Stimulated activated CD4-positive, alpha-beta T cell treated with anti-CD3 and anti-CD28 coated beads, TNF-alpha, amount 100 ng/mL, for 1 hour (primary cell): ENCODE measurements around the gene ZNF563.
A peak's percentile ranks its signal among the peaks of the same experiment; 100 is the strongest.
"Not testable (repeated sequence)": the region's sequence is repeated elsewhere in the genome, so short reads cannot be mapped to it uniquely, and the experiment has no call there.

ENCODE experiments used
- DNase-seq, 3 donors: peaks; one replicate each; pipeline ENCODE4 v3.0.0-alpha.2; 2020; ENCODE audit warnings: low read depth in 3 of 3, low spot score in 1 of 3

The ZNF563 gene

DNA sequence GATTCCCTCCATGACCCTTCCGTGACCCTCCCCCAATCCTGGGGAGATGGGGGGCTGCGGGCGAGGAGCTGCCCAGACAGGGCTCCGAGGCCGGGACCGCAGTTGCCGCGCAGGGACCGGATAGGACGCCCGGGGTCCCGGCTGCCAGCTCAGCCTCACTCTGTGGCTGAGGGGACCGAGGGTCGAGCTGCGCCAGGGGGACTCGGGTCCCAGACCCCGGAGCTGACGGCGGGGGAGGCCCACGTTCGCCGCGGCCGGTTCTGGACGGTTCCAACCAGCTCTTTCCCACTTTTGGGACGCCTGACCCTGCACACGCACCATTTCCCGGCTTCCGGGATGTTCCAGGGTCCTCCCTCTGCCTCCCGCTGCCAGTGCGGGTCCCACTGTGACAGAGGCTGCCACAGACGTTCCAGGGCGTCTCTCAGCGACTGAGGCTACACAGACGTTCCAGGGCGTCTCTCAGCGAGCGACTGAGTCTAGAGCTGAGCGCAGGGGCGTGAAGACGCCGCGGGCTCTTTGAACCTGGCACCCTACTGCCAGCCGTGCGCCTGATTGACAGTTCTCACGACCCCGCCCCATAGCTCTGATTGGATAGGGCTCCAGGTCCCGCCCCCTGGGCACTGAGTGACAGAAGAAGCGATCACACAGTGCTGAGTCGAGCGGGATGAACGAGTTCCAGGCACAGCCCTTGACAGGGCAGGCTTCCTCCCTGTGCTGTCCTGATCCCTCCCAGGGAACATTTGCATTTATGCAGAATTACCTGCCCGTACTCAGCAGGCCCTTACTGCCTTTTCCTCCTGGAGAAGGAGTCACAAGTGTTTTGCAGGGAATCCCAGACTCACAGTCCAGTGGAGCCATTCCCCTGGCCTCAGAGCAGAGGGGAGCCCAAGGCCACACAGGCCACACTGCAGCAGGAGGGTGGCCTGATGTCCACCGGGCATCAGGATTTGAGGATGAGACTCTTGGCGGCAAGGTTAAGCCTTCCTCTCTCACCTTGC, at the start of gene ZNF563:
Gene ZNF563, minus strand, starts transcription at position 472 of the 998 bp plus-strand sequence. Its CDS starts 151 bp downstream, at position 321.
- DNase-seq: peak; percentile 95 to 98 (median 97)

DNA sequence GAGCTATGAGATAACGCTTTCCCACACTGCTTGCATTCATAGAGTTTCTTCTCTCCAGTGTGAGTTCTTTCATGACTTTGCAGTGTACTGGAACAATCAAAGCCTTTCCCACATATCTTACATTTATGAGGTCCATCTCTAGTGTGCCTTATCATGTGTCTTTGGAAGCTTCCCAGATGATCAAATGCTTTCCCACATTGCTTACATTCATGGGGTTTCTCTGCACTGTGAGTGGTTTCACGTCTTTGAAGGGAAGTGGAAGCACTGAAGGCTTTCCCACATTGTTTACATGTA, 47.0 kb upstream of the ZNF563 start:
- DNase-seq: no peak

DNA sequence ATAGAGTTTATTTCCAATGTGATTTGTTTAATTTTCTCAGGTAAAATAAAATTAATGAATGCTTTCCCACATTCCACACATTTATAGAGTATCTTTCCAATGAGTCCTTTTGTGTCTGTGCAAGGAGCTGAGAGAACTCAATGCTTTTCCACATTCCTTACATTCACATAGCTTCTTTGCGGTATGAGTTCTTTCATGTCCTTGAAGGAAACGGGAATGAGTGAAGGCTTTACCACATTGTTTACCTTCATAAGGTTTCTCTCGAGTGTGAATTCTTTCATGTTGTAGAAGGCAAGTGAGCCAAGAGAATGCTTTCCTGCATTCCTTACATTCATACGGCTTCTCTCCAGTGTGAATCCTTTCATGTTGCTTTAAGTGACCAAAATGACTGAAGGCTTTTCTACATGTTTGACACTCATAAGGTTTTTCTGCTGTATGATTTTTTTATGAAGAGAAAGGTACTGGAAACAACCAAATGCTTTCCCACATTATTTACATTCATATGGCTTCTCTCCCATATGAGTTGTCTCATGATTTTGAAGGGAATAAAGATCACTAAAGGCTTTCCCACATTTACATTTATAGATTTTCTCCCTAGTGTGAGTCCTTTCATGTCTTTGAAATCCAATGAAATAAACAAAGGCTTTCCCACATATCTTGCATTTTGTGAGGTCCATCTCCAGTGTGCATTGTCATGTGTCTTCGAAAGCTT, 46.5 kb upstream of the ZNF563 start:
- no peak for DNase-seq

DNA sequence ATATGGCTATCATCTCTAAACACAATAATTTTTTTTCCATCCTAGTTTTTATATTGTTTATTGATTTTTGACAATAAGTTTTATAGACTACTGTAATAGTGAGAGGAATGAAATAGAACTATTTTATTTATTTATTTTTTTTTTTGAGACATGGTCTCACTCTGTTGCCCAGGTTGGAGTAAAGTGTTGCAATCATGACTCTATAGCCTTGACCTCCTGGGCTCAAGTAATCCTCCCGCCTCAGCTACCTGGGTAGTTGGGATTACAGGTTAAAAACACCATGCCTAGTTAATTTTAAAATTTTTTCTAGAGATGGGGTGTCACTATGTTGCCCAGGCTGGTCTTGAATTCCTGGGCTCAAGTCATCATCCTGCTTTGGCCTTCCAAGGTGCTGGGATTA, 40.6 kb upstream of the ZNF563 start:
- DNase-seq: no peak

DNA sequence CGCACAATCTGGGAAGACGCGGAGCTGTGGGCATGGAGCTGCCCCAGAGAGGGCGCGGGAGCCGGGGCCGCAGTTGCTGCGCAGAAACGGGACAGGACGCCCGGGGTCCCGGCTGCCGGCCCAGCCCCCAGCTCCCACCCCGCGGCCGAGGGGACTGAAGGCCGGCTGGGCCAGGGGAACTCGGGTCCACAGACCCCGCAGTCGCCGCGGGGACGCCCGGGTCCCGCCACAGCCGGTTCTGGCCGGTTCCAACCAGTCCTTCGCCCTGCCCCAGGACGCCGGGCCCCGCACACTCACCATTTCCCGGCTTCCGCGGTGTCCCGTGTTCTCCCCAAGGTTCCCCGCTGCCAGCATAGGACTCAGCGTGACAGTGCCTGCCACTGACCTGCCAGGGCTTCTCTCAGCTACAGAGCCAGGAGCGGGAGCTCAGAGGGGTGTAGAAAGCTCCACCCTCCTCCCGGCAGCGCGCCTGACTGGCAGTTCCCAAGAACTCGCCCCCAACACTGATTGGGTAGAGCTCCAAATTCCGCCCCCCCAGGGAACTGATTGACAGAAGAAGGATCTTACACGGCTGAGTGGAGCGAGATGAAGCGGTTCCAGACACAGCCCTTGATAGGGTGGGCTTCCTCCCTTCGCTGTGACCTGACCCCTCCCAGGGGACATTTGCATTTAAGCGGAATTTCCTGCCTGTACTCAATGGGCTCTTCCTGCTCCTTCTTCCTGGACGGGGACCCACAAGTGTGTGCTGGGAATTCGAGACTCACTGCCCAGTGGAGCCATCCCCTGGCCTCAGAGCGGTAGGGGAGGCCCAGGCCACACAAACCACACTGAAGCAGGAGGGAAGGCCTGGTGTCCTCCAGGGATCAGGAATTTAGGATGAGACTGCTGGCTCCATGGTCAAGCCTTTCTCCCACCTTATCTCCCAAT, 32.1 kb upstream of the ZNF563 start, which contains the start of gene ZNF442:
Gene ZNF442, minus strand, starts transcription at position 448 of the 927 bp plus-strand sequence. CDS start 2,052 bp downstream, outside the sequence.
- DNase-seq: peak; percentile 40 to 63 (median 53)

DNA sequence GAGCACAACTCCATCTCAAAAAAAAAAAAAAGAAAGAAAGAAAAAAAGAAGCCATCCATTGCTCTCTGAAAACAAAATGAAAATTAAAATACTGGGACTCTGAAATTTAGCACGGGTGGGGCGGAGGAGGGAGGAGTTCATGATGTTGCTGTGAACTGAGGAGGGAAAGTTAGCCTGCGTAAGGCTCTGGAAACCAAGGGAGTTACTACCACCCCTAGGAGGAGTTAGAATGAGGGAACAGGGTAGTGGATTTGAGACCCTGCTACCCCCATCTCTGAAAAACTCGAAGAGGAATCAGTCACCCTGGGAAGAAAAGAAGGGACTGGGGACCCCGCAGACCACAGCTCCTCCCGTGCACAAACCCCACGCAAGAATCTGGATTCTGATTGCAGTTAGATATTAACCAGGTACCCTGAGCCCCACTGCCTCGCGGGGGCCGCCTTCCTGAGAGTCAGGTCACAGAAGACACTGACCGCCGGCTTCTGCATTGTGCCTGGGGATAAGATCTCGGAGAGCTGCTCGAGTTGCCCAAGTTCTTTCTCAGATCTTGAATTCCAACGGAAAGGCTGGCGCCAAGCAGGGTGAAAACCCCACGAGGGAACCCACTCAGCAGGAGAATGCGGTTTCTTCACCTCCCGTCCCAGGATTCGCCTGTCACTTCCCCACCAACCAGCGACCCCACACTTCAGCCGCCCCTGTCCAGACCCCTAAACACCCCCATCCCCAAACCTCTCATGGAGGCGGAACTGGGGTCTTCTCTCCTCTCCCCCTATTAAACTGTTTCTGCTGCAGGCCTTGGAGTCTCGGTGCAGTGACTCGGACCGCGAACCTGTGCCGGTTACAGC, 31.2 kb upstream of the ZNF563 start:
- no peak for DNase-seq

DNA sequence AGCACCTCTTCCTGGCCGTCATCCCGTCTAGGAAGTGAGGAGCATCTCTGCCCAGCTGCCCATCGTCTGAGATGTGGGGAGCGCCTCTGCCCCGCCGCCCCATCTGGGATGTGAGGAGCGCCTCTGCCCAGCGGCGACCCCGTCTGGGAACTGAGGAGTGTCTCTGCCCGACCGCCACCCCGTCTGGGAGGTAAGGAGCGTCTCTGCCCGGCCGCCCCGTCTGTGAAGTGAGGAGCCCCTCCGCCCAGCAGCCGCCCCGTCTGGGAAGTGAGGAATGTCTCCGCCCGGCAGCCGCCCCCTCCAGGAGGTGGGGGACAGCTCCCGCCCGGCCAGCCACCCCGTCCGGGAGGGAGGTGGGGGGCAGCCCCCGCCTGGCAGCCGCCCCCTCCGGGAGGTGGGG, 28.8 kb upstream of the ZNF563 start:
- DNase-seq: not testable (repeated sequence)

DNA sequence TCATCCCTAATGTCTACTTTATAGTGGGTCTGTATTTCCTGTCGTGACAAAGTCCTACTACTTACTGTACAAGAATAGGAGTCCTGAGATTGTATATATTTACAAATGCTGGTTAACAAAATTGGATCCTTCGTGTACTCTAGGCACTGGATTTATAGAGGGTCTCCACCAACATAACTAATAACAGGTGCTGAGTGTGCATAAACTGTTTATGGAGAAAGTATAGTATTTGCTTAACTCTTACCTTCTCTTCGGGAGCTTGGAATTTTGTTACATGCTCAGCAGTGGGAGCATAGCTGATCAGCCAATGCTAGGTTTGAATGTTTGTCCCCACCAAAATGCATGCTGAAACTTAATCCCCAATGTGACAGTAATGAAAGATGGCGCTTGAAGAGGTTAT, 19.9 kb upstream of the ZNF563 start:
- DNase-seq: no peak

DNA sequence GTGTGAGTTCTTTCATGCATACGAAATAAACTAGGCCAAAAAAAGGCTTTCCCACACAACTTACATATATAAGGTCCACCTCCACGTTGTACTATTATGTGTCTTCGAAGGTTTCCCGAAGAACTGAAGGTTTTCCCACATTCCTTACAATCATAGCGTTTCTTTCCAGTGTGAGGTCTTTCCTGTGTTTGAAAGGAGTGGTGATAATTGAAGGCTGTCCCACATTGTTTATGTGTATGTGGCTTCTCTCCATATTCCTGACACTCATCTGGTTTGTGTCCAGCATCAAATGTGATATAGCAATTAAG, 17.4 kb upstream of the ZNF563 start:
- DNase-seq: no peak

DNA sequence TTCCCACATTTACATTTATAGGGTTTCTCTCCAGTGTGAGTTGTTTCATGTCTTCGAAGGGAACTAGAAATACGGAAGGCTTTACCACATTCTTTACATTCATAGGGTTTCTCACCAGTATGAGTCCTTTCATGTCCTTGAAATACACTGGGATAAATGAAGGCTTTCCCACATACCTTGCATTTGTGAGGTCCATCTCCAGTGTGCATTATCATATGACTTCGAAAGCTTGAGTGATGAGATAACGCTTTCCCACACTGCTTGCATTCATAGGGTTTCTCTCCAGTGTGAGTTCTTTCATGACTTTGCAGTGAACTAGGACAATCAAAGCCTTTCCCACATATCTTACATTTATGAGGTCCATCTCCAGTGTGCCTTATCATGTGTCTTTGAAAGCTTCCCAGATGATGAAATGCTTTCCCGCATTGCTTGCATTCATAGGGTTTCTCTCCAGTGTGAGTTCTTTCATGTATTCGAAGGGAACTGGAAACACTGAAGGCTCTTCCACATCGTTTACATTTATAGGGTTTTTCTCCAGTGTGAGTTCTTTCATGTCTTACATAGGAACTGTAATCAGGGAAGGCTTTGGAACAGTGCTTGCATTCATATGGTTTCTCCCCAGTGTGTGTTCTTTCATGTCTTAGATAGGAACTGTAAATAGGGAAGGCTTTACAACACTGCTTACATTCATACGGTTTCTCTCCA, 16.9 kb upstream of the ZNF563 start:
- no peak for DNase-seq

DNA sequence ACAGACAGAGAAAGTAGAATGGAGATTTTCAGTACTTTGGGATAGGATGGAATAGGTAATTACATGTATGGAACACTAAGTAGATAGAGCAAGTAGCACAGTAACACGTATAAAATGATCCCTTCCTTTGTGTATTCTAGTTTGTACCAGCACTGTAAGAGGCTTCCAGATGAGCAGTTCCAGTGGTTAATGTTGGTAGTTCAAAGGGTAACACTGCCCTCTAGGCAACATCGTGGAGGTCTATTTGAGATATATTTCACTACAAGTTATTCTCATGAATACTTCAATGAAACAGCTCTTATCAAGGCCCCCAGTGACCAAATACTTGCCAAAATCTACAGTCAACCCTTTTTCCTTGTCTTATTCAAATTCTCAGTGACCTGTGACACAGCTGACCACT, 13.5 kb upstream of the ZNF563 start:
- no peak for DNase-seq

DNA sequence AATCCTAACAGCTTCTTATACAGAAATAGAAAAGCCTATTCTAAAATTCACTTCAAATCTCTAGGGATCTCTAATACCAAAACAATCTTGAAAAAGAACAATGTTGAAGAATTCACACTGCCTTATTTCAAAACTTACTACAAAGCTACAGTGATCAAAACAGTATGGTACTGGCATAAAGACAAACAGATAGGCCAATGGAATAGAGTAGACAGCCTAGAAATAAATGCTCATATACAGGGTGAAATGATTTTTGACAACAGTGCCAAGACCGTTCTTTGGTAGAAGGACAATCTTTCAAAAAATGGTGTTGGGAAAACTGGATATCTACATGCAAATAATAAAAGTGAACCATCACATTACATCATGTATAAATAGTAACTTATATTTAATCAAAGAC, 11.8 kb upstream of the ZNF563 start:
- DNase-seq: no peak

DNA sequence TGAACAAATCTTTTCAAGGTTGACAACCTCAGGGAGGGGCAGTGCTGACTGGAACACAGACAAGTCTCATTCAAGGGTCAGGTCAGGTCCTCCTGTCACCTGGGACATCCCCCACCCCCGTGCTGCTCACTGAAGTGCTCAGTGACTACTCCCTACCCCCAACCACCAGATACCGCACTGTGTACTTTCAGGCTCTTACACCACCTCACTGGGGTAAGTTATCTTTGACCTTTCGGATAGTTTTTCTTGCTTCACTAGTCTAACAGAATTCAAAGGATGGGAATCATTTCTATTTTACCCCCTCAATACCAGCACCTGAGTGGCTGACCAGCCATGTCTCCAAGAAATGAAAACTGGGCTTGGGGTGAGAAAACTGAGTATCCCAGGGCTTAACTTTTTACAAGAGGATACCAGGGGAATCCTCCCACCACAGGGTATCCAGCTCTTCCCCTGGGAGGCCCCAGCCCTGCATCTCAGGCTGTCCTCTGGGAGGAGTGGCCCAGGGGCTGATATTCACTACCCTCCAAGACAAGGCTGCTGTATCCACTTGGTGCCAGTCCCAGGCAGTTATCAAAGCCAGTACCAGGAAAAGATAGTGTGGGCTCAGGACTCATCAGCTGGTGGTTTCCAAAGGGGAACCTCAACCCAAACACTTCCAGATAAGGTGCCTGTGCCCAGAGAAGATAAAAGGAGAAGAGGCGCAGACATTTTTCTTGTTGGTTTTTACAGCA, 2.1 kb downstream of the ZNF563 start:
- peak in 1 of 3 donors; percentile 42 for DNase-seq

DNA sequence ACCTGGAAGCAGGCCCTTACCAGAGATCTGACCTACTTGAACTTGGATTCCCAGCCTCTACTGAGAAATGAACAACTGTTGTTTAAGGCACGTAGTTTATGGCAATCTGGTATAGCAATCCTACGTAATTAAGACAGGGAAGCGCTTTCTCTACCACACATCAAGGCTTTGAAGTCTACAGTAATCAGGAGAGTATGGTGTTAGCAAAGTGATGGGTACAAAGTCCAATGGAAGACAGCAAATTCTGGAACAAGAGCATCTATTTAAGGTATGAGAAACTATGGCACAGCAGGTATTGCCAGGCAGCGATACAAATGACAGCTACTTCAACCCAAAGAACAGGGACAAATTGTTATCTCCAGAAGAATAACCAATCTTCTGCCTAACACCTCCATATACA, 3.1 kb downstream of the ZNF563 start:
- DNase-seq: no peak

DNA sequence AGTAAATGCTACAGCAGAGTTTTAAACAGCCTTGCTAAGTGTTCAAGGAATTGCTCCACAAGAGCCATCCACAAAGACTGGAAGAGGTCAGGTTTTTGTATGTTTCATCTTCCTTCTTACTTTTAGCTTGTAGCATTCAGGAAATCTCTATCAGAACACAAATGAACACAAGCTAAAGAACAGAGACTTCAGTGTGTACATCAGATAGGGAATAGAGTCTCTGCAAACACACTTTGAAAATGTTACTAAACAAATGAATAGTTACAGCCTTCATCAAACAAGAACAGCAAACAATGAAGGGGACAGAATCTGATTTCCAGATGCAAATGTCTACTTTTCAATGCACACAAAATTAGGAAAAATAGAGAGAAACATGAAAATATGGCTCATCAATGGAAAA, 7.7 kb downstream of the ZNF563 start:
- no peak for DNase-seq

DNA sequence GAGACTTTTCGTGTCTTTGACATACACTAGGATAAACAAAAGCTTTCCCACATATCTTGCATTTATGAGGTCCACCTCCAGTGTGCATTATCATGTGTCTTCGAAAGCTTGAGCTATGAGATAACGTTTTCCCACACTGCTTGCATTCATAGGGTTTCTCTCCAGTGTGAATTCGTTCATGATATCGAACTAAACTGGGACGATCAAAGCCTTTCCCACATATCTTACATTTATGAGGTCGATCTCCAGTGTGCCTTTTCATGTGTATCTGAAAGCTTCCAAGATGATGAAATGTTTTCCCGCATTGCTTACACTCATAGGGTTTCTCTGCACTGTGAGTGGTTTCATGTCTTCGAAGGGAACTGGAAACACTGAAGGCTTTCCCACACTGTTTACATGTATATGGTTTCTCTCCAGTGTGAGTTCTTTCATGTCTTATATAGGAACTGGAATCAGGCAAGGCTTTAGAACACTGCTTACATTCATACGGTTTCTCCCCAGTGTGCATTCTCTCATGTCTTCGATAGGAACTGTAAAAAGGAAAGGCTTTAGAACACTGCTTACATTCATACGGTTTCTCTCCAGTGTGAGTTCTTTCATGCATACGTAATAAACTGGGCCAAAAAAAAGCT, 14.5 kb downstream of the ZNF563 start:
- DNase-seq: no peak

DNA sequence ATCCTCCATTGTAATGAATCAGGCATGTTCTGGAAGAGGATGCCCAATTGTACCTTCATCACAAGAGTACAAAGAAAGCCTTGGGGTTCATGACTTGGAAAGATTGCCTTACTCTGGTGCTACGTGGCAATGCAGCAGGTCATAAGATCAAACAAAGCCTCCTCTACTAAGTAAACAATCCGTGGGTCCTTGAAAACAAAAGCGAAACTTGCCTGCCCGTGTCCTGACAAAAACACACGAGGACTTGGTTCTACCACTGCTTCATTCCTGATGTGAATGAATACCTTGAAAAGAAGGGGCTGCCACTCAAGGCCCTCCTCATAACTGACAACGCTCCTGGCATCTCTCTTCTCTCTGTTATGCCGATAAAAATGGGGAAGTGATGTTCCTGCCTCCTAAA, 18.9 kb downstream of the ZNF563 start:
- no peak for DNase-seq

DNA sequence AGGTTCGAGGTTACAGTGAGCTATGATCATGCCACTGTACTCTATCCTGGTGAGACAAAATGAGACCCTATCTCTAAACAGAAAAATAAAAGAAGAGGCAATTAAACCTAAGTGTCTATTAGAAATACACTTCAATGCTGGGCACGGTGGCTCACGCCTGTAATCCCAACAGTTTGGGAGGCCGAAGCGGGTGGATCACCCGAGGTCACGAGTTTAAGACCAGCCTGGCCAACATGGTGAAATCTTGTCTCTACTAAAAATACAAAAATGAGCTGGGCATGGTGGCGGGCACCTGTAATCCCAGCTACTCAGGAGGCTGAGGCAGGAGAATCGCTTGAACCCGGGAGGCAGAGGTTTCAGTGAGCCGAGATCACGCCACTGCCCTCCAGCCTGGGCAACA, 24.5 kb downstream of the ZNF563 start:
- DNase-seq: not testable (repeated sequence)

DNA sequence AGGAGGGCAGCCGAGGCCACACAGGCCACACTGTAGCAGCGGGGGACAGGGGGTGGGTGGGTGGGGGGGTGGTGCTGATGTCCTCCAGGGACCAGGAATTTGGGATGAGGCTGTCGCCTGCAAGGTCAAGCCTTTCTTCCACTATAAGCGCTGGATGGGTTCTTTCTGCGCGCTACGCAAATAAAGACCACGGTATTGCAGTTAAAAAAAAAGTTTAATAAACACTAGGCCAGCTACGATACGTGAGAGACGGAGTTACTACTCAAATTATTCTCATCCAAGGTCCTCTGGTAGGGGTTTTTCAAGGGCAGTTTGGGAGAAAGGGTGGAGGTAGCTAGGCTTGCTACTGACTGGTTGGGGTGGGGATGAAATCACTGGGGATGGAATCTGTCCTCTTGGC, 38.2 kb downstream of the ZNF563 start:
- no peak for DNase-seq
